ENCODE results near the gene VSX2. TPM values are rescaled to one million over a fixed set of nuclear protein-coding genes. Genes with fewer than 3 reads are reported as not detected.

The VSX2 gene
- total and polyA plus RNA-seq, 2 of the 13 experiments (the other 11 are each of a cell fraction or from before 2014, with no cell fraction given), result 0.05 TPM; not detected in 1

GRCh38 chr14:74302634-74303569 is 63.7 kb downstream of the VSX2 start, which contains the start of gene ABCD4 (continued):
- peak; percentile 98 for TF ChIP-seq ZFX (CRISPR knock-in tag; IDR thresholded peaks at IDR 0.05; ENCODE audit: low read depth)
- no peak for TF ChIP-seq CREB3 (CRISPR knock-in tag; IDR thresholded peaks at IDR 0.05)
- TF ChIP-seq CREM (IDR thresholded peaks at IDR 0.05), result peak; percentile 36; the same call in 1 of the 2 replicates
- TF ChIP-seq CREM (CRISPR knock-in tag; IDR thresholded peaks at IDR 0.05), result no peak
- TF ChIP-seq ZNF362 (CRISPR knock-in tag; IDR thresholded peaks at IDR 0.05; ENCODE audit: borderline replicate concordance), result no peak
- TF ChIP-seq RFXAP (CRISPR knock-in tag; IDR thresholded peaks at IDR 0.05; ENCODE audit: borderline replicate concordance), result 0 out of 2 replicates have a peak, but pooled peaks have one; percentile 40
- TF ChIP-seq MAF1 (CRISPR knock-in tag; IDR thresholded peaks at IDR 0.05; ENCODE audit: borderline replicate concordance), result no peak
- TF ChIP-seq TCF7 (IDR thresholded peaks at IDR 0.05; ENCODE audit: low read depth), result no peak
- TF ChIP-seq ARNT2 (CRISPR knock-in tag; IDR thresholded peaks at IDR 0.05; ENCODE audit: low read depth), result peak; percentile 82
- peak; percentile 76; the same call in 1 of the 2 replicates for TF ChIP-seq IRF2 (CRISPR knock-in tag; IDR thresholded peaks at IDR 0.05)
- no peak for TF ChIP-seq SMC3 (IDR thresholded peaks at IDR 0.05; ENCODE audit: low read length)
- TF ChIP-seq ZNF253 (CRISPR knock-in tag; IDR thresholded peaks at IDR 0.05; ENCODE audit: borderline replicate concordance), result no peak
- 0 out of 2 replicates have a peak, but pooled peaks have one; percentile 41 for TF ChIP-seq ZMAT3 (CRISPR knock-in tag; conservative IDR thresholded peaks at IDR 0.05)
- TF ChIP-seq THRA (CRISPR knock-in tag; IDR thresholded peaks at IDR 0.05; ENCODE audit: borderline replicate concordance), result peak; percentile 55; the same call in 1 of the 2 replicates
- TF ChIP-seq ZNF83 (CRISPR knock-in tag; IDR thresholded peaks at IDR 0.05; ENCODE audit: borderline replicate concordance), result no peak
- no peak for TF ChIP-seq TRAFD1 (CRISPR knock-in tag; IDR thresholded peaks at IDR 0.05; ENCODE audit: borderline replicate concordance)
- no peak for TF ChIP-seq AFF4 (CRISPR knock-in tag; IDR thresholded peaks at IDR 0.05)
- peak in 1 of 2 experiments; percentile 3; a peak in 1 of 4 replicates for TF ChIP-seq ATF4 (CRISPR knock-in tag; IDR thresholded peaks at IDR 0.05)

All from HepG2 (cell line).